ENCODE results near the gene KRTAP24-1.

KRTAP24-1 gene, protein sequence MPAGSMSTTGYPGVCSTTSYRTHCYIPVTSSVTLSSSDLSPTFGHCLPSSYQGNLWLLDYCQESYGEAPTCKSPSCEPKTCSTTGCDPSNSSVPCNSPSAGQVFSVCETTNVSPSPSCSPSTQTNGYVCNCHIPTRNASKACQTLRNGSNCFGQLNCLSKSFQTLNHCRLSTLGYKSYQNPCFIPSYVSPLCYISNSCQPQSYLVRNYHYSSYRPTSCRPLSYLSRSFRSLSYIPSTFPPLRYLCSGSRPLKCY

DNA sequence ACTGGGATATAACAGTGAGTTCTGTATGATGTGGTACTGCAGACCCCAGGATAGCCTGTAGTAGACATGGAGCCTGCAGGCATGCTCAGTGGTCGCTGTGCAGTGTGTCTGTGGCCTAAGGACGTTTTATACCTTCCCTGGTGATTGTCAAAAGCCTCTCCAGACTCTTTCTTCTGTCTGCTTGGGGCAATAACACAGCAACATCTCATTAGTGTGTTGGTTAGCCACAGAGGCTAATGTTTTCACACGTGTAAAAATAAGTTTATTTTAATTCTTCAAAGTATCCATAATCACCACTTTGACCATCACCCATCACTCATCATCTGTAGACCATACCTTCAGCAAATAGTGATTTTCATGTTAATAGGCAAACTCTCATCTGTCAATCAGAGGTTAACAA lies at the start of gene KRTAP24-1:
Gene KRTAP24-1, minus strand, starts transcription at position 101 of the 400 bp plus-strand sequence. Its CDS starts 18 bp downstream, at position 83.
- Mint-ChIP-seq H3K4me1 (ENCODE audit: low read depth) (no peaks in the 10 kb centered on the region), H3K36me3 (ENCODE audit: low read depth) (no peaks in the 10 kb centered on the region), H3K27me3 (ENCODE audit: low read depth) (no peaks in the 10 kb centered on the region), H3K4me3 (no peak within 1 kb of the TSS), H3K9me3 (no peaks in the 10 kb centered on the region), H3K27ac (no peak within 1 kb of the TSS)
- DNase-seq (ENCODE audit: low spot score) = no peak

DNA sequence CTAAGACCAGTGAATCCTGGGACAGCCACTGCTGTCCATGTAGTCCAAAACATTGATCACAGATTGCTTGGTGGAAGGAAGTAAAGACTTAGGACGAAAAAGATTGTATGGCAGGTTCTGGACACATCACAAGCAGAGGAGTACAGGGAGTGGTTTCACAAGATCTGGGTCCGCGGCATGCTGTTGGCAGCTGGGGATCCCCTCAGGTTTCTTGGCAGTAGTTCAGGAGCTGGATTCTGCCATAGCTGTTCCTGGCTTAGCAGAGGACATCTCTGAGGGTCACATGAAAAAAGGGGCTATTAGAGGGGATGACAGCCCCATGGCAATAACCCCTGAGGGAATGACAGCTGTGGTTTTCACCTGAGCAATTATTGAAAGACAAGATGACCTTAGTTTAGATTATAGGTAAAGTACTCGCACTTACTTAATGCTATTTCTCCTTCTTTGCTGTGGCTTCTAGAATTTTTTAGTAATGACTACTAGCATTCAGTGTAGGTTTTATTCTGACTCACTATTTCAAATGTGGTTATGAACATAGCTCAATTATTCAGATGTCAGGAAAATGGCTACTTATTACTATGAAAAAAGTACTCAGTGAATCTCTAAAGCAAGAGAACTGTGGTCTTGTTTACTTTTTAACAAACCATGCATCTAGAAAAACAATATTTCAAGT lies 46.6 kb upstream of the KRTAP24-1 start:
- Mint-ChIP-seq H3K9me3 (peaks cover 3% of the 10 kb centered on the region), H3K4me1 (ENCODE audit: low read depth) (no peaks in the 10 kb centered on the region), H3K4me3 (no peak overlapping the region), H3K27ac (no peak overlapping the region), H3K27me3 (ENCODE audit: low read depth) (no peaks in the 10 kb centered on the region), H3K36me3 (ENCODE audit: low read depth) (no peaks in the 10 kb centered on the region)
- no peak for DNase-seq (ENCODE audit: low spot score)

DNA sequence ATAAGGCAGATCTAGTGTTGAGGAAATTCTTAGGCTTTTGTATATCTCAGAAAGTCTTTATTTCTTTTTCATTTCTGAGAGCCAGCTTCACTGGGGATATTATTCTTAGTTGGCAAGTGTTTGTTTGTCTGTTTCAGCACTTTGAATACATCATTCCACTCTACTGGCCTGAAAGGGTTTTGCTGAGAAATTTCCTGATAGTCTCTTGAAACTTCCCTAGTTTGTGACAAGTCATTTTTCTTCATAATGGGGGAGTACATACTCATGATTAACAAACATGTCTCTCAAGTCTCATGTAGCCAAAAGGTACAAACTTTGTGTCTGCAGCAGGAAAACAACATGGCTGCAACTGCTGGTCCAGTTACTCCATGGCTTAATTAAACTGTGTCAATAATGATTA lies 43.6 kb upstream of the KRTAP24-1 start:
- H3K9me3 Mint-ChIP-seq = peaks cover 3% of the 10 kb centered on the region
- no peak for DNase-seq (ENCODE audit: low spot score)
- H3K27ac Mint-ChIP-seq = no peak overlapping the region
- H3K4me1 Mint-ChIP-seq (ENCODE audit: low read depth) = no peaks in the 10 kb centered on the region
- no peaks in the 10 kb centered on the region for H3K27me3 Mint-ChIP-seq (ENCODE audit: low read depth)
- H3K36me3 Mint-ChIP-seq (ENCODE audit: low read depth) = no peaks in the 10 kb centered on the region
- H3K4me3 Mint-ChIP-seq = no peak overlapping the region

DNA sequence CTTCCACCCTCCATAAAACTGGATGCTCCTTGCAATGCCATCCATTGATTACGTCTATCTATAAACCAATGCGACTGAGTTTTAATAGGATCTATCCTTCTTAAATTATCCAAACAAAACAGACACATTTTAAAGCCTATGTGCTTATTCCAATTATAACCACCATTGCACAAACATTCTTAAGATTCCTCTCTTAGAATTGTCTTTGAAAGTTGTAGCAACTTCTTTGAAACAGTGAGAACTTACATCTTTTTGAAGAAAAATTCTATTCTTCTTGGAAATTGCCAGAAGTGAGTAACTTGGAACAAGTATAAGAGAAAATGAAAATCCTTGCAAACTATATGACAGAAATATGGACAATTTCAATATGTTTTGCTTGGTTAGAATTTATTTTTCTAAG lies 37.5 kb upstream of the KRTAP24-1 start, which contains the start of gene KRTAP26-1:
Gene KRTAP26-1, minus strand, starts transcription at position 101 of the 400 bp plus-strand sequence. CDS start 280 bp downstream, outside the sequence.
- Mint-ChIP-seq H3K36me3 (ENCODE audit: low read depth) (no peaks in the 10 kb centered on the region), H3K9me3 (no peaks in the 10 kb centered on the region), H3K27me3 (ENCODE audit: low read depth) (no peaks in the 10 kb centered on the region), H3K27ac (no peak within 1 kb of the TSS), H3K4me1 (ENCODE audit: low read depth) (no peaks in the 10 kb centered on the region), H3K4me3 (no peak within 1 kb of the TSS)
- no peak for DNase-seq (ENCODE audit: low spot score)

DNA sequence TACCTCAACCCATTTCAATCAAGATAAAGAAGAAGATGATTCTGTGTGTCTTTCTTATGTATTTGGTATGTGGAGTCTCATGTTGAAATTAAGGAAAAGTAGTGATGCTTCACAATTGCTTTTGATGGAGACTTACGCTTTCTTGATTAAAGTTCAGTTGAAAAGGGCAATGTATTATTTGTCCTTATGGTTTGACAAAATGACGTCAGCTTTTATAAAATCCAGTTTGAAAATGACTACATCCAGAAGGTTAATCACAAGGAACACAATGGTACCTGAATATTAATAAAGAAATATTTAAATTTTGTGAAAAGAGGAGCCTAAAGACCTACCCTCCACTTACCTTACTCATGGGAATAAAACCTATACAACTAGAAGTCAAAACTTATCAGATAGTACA lies 33.0 kb upstream of the KRTAP24-1 start:
- no peak overlapping the region for H3K27ac Mint-ChIP-seq
- no peaks in the 10 kb centered on the region for H3K4me1 Mint-ChIP-seq (ENCODE audit: low read depth)
- H3K36me3 Mint-ChIP-seq (ENCODE audit: low read depth) = no peaks in the 10 kb centered on the region
- H3K9me3 Mint-ChIP-seq = no peaks in the 10 kb centered on the region
- no peaks in the 10 kb centered on the region for H3K27me3 Mint-ChIP-seq (ENCODE audit: low read depth)
- H3K4me3 Mint-ChIP-seq = no peak overlapping the region
- no peak for DNase-seq (ENCODE audit: low spot score)

DNA sequence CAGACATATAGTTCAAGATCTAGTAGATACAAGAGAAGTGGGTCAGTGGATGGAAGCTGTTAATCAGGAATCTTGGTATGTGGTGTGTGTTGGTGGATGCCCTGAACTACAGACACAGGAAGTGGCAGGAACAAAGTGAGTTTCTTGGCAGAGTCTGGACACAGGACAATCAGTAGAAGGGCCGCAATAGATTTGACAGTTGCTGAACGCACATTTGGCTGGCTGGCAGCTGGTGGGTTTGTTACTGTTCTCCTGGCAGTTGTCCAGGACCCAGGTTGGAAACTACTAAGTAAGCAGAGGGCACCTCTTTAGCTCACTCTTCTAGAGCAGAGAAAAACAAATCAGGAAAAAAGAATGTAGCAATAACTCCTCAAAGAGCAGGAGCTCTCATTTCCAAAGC lies 24.1 kb upstream of the KRTAP24-1 start:
- Mint-ChIP-seq H3K4me1 (ENCODE audit: low read depth) (no peaks in the 10 kb centered on the region), H3K27ac (no peak overlapping the region)

DNA sequence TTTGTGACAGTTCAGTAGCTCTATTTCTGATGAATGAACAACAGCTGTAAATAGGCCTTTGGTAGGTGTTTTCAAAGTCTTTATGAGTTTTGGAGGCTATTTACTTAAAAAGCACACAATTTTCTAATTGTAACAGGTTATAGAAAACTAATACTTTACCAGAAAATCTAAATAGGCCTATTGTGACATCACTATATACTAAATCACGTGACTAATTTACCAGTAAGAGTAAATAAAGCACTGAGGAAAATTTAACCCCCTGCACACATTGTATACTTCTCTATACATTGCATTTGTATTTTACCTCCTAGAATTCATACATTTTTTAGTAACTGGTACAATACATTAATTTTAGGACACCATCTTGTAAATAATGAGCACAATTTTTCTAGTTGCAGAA lies 22.4 kb upstream of the KRTAP24-1 start:
- Mint-ChIP-seq H3K36me3 (ENCODE audit: low read depth) (no peaks in the 10 kb centered on the region), H3K9me3 (no peaks in the 10 kb centered on the region), H3K27ac (no peak overlapping the region), H3K27me3 (ENCODE audit: low read depth) (no peaks in the 10 kb centered on the region), H3K4me1 (ENCODE audit: low read depth) (no peaks in the 10 kb centered on the region), H3K4me3 (no peak overlapping the region)
- no peak for DNase-seq (ENCODE audit: low spot score)

More for the DNA sequence above, 24.1 kb upstream of the KRTAP24-1 start:
- DNase-seq (ENCODE audit: low spot score) = no peak
- H3K27me3 Mint-ChIP-seq (ENCODE audit: low read depth) = no peaks in the 10 kb centered on the region
- H3K4me3 Mint-ChIP-seq = no peak overlapping the region
- H3K36me3 Mint-ChIP-seq (ENCODE audit: low read depth) = no peaks in the 10 kb centered on the region
- no peaks in the 10 kb centered on the region for H3K9me3 Mint-ChIP-seq

DNA sequence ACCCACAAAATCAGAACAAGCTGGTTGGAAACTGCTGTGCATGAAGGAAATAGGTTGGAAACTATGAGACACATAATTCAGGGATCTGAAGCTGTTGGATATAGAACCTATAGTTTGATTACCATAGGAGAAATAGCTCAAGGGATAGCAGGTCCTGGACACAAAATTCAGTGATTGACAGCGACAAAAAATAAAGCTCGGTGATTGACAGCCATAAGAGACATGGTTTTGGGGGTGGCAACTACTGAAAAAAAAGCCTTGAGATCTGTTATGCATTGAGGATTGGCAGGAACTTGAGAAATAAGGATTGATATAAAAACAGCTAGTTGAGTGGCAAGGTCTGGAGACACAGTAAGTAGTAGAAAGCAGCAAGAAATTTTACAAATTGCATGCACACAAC lies 6.5 kb upstream of the KRTAP24-1 start, which contains the start of gene KRTAP25-1:
Gene KRTAP25-1, minus strand, starts transcription at position 300 of the 400 bp plus-strand sequence. Its CDS starts 24 bp downstream, at position 276.
- Mint-ChIP-seq H3K4me1 (ENCODE audit: low read depth) (no peaks in the 10 kb centered on the region), H3K4me3 (no peak within 1 kb of the TSS), H3K27me3 (ENCODE audit: low read depth) (no peaks in the 10 kb centered on the region), H3K27ac (no peak within 1 kb of the TSS), H3K9me3 (no peaks in the 10 kb centered on the region), H3K36me3 (ENCODE audit: low read depth) (no peaks in the 10 kb centered on the region)
- no peak for DNase-seq (ENCODE audit: low spot score)

DNA sequence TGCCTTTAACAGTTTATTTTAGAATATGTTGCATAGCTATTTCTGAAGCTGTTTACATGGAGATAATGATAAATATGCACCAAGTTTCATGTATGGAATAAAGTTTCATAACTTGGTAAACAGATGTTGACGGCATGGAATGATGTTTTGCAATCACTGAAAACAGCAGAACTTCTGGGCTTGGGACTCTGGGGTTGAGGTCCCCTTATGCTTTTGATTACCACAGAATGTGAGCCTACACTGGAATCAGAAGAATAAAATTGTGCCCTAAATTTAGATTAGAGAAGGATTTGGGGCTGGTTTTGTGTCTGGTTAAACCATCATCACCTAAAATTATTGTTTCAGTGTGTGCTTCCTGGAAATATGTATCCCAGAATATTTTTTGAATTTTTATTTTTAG lies 11.1 kb downstream of the KRTAP24-1 start:
- no peaks in the 10 kb centered on the region for H3K4me1 Mint-ChIP-seq (ENCODE audit: low read depth)
- no peaks in the 10 kb centered on the region for H3K36me3 Mint-ChIP-seq (ENCODE audit: low read depth)
- H3K4me3 Mint-ChIP-seq = no peak overlapping the region
- H3K9me3 Mint-ChIP-seq = no peaks in the 10 kb centered on the region
- no peaks in the 10 kb centered on the region for H3K27me3 Mint-ChIP-seq (ENCODE audit: low read depth)
- no peak for DNase-seq (ENCODE audit: low spot score)
- H3K27ac Mint-ChIP-seq = no peak overlapping the region

DNA sequence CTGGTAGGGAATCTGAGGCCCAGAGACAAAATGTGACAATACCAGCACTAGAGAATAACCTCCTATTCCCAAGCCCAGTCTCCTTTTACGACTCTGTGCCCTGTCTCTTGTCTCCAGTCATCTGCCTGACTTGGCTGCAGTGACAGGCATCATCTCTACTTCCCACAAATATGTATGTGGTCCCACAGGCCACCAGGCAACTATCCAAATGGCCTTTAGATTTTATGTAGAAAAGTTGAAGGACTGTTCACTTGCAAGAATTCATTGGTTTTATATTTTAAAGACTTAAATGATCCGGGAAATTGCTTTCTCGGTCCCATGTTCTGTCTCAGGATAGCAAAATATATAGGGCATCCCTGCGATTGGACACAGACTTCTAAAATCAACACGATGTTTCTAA lies 11.6 kb downstream of the KRTAP24-1 start:
- Mint-ChIP-seq H3K36me3 (ENCODE audit: low read depth) (no peaks in the 10 kb centered on the region), H3K27me3 (ENCODE audit: low read depth) (no peaks in the 10 kb centered on the region), H3K4me1 (ENCODE audit: low read depth) (no peaks in the 10 kb centered on the region), H3K27ac (no peak overlapping the region), H3K4me3 (no peak overlapping the region), H3K9me3 (no peaks in the 10 kb centered on the region)
- DNase-seq (ENCODE audit: low spot score) = no peak

DNA sequence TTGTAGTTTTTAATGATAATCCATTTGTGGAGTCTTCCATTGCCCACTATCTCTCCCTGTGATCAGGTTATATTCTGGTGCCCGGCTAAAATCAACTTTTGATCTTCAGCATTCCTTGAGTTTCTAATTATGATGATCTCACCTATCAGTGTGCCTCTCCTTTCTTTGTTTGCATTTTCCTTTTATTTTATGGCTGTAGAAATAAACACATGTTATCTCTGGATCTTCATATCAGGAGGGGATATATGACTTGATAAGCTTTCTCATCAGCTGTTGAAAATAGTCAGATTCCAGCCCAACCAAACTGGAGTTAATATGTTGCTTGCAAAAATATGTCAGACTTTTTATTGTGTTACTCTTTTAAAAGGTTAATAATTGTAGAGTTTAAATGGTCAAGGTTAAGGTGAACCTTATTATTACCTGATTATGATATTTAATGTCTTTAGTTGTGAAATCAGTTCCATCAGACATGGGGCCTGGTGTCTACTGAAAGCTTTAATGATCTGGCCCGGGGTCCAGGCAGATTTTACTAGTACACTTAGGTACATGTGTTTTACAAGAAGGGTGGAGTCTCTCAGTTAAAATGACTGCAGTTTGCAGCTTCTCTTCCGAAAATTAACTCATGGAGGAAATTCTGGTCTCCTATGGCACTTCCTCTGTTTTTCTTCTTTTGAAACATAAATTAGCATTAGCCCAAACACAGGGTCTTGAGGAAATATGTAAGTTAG lies 12.8 kb downstream of the KRTAP24-1 start:
- H3K9me3 Mint-ChIP-seq = no peaks in the 10 kb centered on the region
- H3K27me3 Mint-ChIP-seq (ENCODE audit: low read depth) = no peaks in the 10 kb centered on the region
- H3K4me3 Mint-ChIP-seq = no peak overlapping the region
- H3K27ac Mint-ChIP-seq = no peak overlapping the region
- DNase-seq (ENCODE audit: low spot score) = no peak
- H3K4me1 Mint-ChIP-seq (ENCODE audit: low read depth) = no peaks in the 10 kb centered on the region
- H3K36me3 Mint-ChIP-seq (ENCODE audit: low read depth) = no peaks in the 10 kb centered on the region

DNA sequence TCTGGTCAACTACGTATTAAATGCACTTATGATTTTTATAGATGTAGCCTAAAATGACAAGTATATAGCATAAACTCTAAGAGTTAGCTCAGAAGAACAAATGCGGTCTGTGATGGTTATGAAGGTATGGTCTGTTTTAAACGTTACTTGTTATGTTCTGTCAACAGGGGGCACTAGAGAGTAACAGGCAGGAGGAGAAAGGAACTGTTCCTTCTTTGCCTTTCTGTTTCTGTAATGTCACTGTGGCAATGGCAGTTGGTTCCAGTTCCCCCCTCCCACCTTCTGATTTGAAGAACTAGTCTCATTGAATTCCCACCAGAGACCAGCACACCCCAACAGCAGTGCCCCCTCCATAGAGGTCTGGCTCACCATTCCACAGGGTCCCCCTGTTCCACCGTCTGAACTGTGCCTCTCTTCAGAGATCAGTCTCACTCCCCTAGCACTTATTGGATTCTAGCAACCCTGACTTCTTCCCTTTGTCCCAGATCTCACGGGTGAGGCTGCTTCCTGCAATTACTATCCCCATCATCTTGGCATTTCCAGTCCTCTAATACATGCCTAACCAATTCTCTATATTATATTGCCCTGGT lies 14.0 kb downstream of the KRTAP24-1 start:
- no peaks in the 10 kb centered on the region for H3K9me3 Mint-ChIP-seq
- no peaks in the 10 kb centered on the region for H3K27me3 Mint-ChIP-seq (ENCODE audit: low read depth)

DNA sequence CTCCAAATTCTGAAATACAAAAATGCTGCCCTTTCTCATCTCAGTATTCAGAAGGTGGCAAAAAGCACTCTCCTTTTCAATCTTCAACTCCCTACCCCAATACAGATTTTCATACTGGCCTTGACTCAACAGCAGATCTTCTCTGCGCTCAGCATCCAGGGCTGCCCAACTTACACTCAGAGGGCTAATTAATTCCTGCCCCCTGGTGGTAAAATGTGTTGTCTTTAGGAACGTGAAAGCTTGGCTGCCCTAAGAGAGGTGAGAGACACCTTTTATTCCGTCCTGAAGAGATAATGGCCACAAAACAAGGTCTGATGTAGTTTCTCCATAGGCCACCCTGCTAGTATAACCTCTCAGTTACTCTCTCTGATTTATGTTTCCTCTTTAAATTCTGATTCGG lies 25.0 kb downstream of the KRTAP24-1 start:
- Mint-ChIP-seq H3K4me3 (no peak overlapping the region), H3K9me3 (no peaks in the 10 kb centered on the region), H3K36me3 (ENCODE audit: low read depth) (no peaks in the 10 kb centered on the region), H3K27me3 (ENCODE audit: low read depth) (no peaks in the 10 kb centered on the region), H3K27ac (no peak overlapping the region), H3K4me1 (ENCODE audit: low read depth) (no peaks in the 10 kb centered on the region)
- DNase-seq (ENCODE audit: low spot score) = no peak

More for the DNA sequence above, 14.0 kb downstream of the KRTAP24-1 start:
- Mint-ChIP-seq H3K36me3 (ENCODE audit: low read depth) (no peaks in the 10 kb centered on the region), H3K27ac (no peak overlapping the region), H3K4me1 (ENCODE audit: low read depth) (no peaks in the 10 kb centered on the region), H3K4me3 (no peak overlapping the region)
- DNase-seq (ENCODE audit: low spot score) = no peak

DNA sequence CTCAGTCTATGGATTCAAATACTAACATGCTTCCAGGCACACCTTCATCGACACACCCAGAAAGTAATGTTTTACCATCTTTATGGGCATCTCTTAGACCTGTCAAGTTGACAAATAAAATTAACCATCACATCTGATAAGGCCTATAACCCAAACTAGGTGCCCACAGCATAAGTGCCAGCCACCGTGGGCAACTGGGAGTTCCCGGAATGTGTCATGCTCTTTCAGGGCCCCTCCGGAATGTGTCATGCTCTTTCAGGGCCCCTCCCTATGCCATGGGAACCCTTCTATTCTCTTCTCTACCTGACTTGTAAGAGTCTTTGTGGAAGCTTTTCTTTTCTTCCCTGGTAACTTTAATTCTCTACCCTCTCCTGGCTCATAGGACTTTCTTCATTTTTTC lies 26.6 kb downstream of the KRTAP24-1 start:
- Mint-ChIP-seq H3K27ac (no peak overlapping the region), H3K27me3 (ENCODE audit: low read depth) (no peaks in the 10 kb centered on the region), H3K9me3 (no peaks in the 10 kb centered on the region), H3K4me1 (ENCODE audit: low read depth) (no peaks in the 10 kb centered on the region), H3K4me3 (no peak overlapping the region), H3K36me3 (ENCODE audit: low read depth) (no peaks in the 10 kb centered on the region)
- DNase-seq (ENCODE audit: low spot score) = no peak

All from T-helper 2 cell treated with Interferon-gamma antibody and Interleukin-4, amounts not matched to agents 5 μg/mL and 100 μg/mL, for 36 hours (primary cell).